Subcutaneous adipose tissue (tissue), 4 donors: Measurements from ENCODE around the gene FSCN2. TPM values are rescaled to one million over a fixed set of nuclear protein-coding genes. Genes with fewer than 3 reads are reported as not detected.

Source experiments
- total RNA-seq, 4 donors: library from RNA; depleted of rRNA; stranded (reverse); fragments of >200 nt; gene quantifications; one replicate each; pipeline ENCODE4 v1.1.0, GENCODE V29; 2016
- TF ChIP-seq, protein P1 (sequence below): fragments of 450-650 bp; IDR thresholded peaks from one replicate; pipeline ENCODE4 v1.5.1; 2016; ENCODE audit warnings: low read depth, mild to moderate bottlenecking, control low read depth, antibody characterized with exemption, moderate library complexity

Gene FSCN2
- total RNA-seq, 4 donors from 2014 or later: 0.88 to 1.0 TPM; not detected in 2

DNA sequence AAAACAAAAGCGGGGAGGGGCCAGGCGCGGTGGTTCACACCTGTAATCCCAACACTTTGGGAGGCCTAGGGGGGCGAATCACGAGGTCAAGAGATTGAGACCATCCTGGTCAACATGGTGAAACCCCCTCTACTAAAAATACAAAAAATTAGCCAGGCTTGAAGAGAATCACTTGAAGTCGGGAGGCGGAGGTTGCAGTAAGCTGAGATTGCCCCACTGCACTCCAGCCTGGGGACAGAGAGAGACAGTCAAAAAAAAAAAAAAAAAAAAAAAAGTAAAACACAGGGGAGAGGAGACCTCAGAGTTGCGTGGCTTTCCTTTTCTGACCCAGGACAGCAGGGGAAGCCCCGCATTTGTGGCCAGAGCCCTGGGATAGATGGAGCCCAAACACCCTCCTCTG lies 35.5 kb upstream of the FSCN2 start:
- TF ChIP-seq, protein P1, sequence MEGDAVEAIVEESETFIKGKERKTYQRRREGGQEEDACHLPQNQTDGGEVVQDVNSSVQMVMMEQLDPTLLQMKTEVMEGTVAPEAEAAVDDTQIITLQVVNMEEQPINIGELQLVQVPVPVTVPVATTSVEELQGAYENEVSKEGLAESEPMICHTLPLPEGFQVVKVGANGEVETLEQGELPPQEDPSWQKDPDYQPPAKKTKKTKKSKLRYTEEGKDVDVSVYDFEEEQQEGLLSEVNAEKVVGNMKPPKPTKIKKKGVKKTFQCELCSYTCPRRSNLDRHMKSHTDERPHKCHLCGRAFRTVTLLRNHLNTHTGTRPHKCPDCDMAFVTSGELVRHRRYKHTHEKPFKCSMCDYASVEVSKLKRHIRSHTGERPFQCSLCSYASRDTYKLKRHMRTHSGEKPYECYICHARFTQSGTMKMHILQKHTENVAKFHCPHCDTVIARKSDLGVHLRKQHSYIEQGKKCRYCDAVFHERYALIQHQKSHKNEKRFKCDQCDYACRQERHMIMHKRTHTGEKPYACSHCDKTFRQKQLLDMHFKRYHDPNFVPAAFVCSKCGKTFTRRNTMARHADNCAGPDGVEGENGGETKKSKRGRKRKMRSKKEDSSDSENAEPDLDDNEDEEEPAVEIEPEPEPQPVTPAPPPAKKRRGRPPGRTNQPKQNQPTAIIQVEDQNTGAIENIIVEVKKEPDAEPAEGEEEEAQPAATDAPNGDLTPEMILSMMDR: no peak

DNA sequence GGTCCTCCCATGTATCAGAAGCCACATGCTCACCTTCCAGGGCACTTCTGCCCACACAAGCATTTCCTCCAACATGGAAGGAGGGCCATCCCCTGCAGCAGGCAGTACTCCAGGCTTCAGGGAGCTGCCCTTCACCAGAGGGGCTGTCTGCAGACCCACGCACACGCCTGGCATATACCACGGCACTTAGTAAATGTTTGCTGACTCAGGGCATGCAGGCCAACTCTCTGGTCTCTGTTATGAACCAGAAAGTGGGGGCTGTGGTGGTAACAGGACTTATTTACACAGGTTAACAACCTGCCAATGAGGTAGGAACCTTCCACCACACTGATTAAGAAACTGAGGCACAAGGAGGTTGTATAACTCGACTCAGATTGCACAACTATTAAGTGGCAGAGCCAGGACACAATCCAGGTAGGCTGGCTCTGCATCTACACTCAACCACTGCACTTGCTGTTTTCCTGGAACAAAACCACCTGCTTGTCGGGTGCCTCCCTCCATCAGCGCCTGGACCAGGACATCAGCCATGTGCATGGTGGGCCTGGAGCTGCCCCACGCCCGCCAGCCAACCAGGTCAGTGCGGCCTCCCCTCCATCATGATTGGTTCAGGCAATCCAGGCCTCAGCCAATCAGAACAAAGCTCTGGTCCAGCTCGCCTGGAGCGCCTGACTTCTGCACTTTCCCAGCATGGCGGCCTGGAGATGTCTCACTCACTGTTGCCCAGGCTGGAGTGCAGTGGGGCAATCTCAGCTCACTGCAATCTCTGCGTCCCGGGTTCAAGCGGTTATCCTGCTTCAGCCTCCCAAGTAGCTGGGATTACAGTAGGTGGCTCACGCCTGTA lies 34.8 kb upstream of the FSCN2 start:
- TF ChIP-seq, protein P1: no peak

DNA sequence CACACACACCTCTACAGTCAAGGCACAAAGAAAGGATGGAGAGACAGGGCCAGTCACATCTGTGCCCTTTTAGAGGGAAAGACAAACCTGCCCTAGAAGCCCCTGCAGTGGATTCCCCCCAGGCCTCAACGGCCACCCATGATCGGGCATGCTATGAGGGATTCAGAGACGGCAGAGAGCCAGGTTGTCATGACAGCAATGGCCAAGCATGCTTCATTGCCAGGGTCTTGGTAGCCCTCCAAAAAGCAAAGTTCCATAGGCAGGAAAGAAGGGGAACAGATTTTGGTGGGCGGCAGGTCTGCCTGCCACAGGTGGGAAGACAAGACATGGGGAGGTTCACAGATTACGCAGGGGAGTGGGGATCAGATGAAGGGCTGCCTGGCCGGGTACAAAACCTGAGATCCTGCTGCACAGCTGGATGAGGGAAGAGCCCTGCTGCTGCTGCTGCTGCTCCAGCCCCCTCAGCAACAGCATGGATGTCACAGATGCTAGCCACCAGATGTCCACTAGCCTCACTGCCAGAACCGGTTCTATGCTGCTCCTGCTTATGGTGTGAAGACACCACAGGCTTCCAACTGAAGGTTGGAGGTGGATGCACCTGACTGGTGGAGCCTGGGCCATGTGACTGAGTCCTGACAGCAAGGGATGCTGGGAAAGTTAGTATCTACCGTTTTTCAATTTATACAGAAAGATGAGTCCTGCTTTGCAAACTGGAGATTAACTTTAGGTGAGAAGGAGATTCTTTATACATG lies 33.4 kb upstream of the FSCN2 start:
- TF ChIP-seq, protein P1: no peak

DNA sequence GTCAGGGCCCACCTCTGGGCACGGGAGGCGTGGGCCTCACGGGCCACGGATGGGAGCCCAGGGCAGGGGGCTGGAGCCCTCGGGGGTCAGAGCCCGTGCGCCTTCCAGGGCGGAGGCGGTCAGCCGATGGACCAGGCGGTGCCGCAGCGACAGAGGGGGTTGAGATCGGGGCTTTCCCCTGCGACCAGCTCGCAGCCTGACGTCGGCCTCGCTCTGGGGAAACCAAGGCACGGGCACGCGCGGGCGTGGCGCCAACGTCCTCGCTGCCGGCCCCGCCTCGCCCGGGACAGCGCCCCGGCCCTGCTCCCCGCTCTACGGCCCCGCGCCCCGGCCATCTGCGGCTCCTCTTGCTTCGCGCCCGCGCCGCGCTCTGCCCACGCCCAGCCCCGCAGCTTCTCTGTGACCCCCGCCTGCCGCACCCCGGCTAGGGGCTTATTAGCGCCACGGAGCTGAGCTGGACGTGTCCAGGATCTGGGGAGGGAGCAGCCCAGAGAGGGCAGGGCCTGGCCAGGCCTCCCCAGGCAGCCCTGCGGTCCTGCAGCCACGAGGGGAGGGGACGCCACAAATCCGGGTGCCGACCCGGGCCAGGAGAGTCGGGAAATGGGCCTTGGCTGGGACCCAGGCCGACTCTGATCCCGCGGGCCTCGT lies 29.1 kb upstream of the FSCN2 start:
- TF ChIP-seq, protein P1: no peak

DNA sequence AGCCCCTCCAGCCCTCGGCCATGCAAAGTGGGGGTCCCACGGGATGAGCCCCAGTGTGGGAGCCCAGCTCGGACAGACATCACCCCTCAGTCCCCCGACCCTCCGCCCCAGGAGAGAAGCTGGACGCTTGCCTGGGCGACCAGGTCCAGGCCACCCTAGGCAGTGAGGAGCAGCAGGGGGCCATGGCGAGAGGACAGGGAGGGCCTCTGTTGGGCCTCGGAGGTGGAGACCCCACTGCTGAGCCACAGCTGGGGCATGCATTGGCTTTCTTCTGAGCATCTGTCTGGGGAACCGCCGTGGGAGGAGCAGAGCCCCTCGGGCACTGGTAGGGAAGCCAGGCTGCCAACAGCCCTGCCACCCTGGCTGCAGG lies 28.6 kb upstream of the FSCN2 start:
- TF ChIP-seq, protein P1: no peak

DNA sequence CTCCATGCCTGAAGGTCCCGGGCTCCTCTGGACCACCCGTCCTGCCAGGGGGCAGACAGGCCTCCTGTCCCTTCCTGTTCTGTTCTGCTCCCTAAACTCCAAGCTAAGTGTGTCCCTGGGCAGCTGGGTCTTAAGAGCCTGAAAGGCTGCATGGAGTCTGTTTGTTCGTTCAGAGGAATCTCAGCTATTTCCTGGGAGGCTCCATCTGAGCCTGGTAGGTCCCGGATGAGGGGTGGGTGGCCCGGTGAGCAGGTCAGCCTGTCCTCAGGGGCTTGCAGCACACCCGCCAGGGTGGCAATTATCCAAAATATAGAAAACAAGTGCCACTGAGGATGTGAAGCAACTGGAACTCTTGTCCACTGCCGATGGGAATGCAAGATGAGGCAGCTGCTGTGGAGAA lies 28.1 kb upstream of the FSCN2 start:
- TF ChIP-seq, protein P1: no peak

DNA sequence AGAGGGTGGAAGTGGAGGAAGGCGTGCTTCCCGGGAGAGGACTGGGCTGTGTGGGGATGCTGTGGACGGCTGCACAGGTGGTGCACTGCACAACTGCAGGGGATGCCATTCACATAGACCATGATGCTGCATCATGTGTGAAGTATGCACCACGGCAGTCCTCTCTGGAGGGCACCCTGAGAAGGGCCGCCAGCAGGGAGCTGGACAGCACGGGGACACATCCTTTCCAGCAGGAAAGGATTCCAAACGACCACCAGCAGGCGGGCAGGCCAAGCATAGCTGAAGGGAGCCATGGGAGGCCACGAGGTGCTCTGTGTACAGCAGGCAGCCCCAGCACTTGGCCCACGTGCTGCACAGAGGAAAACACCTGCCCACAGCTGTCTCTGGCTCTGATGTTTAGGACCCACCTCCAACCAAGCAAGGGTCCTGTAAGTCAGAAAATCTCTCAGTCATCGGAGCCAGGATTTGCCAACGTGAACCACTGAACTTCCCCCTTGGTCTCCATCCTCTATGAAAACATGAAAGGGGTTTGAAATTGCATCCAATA lies 25.6 kb upstream of the FSCN2 start:
- TF ChIP-seq, protein P1: no peak
